ENCODE data around the gene ELMO1.
"Not testable (repeated sequence)": the region's sequence is repeated elsewhere in the genome, so short reads cannot be mapped to it uniquely, and the experiment has no call there.

Gene ELMO1

DNA sequence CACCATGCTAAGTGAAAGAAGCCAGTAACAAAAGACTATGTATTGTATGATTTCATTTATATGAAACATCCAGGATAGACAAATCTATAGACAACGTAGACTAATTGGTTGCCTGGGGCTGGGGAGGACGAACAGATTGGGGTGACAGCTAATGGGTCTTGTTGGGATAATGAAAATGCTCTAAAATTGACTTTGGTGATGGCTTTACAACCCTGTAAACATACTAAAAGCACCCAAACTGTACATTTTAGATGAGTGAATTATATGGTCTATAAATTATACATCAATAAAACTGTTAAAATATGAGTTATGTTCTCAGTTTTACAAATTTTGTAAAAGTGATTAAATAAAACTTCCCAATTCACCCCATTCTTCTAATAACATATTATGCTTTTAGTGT is 261.5 kb downstream of the ELMO1 start:
- no peak for DNase-seq (ENCODE audit: low read depth in 2 of 2)

GRCh38 chr7:37186753-37187152 is 261.9 kb downstream of the ELMO1 start:
- no peak for DNase-seq (ENCODE audit: low read depth in 2 of 2)

DNA sequence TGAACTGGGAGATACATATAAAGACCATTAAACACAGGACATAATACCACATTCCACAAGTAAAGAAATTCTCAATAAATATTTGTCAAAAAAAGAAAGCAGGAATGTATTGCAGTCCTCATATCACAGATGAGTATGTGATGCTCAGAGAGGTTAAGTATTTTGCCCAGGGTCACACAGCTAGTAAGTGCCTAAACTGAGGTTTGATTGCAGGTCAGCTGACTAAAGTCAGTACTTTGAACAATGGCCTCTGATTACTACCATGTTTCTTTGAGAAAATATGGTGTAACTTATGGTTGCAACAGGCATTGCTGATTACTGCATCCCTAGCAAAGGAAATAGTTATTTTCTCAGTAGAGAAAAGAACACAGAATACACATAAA is 267.1 kb downstream of the ELMO1 start:
- DNase-seq (ENCODE audit: low read depth in 2 of 2), result no peak

DNA sequence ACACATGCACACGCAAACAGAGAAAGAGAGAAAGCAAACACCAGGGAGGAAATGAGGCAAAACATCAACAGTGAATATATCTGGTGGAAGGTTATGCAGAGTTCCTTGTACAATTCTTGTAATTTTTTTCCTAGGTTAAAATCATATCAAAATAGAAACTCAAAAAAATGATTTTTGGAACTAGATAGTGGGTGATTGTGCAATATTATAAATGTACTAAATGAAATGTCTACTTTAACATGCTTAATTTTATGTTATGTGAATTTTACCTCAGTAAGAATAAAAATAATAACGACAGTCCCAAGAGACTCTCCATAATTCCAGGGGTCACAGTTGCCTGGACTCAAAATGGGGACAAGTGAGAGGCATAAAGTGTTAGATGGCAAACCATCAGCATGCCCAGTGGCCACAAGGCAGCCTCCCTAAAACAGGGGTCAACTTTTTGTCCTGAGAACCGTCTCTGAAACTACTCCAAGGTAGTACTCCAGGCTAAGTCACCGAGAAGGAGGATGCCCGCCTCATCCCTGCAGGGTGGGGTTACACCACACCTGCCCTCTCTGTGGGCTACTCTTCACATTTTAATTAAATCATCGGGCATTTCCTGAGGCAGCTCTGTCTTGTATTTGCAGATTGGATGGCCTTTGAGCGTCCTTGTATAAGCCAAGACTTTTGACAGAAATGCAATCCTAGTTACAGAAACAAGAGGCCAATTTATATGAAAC is 267.7 kb downstream of the ELMO1 start:
- DNase-seq (ENCODE audit: low read depth in 2 of 2), result no peak

DNA sequence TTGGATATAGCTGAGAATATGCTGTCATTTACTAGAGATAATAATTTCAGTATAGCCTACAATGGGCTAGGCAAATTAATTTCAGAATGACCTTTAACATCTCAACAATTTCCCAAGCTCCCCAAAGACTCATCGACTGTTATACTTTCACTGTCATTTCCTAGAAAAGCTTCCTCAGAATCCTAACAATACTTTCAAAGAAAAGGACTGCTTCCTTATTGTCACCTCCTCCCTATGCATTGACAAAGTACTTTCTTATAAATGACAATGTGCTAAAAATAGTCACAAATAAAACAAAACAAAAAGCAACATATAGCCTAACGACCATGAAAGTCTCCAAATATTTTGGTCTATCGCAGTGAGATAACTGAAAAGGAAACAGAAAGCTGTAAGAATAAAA is 272.6 kb downstream of the ELMO1 start:
- DNase-seq (ENCODE audit: low read depth in 2 of 2), result no peak

DNA sequence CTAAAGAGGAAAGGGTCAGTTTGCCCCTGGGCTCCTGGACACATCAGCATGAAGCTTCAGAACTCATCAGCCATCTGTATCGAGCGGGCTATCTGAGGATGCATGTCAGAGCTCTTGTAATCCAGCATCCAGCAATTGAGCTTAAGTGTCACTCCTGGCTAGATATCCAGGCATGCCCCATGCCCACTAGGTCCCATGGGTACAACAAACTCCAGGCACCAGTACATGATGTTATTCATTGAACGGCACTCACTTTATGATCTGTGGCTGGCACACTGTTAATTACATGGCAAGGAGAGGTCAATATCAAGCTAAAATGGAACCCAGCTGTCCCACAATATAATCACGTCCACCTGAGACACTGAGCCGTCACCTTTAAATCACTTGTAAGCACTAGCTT is 274.2 kb downstream of the ELMO1 start:
- no peak for DNase-seq (ENCODE audit: low read depth in 2 of 2)

DNA sequence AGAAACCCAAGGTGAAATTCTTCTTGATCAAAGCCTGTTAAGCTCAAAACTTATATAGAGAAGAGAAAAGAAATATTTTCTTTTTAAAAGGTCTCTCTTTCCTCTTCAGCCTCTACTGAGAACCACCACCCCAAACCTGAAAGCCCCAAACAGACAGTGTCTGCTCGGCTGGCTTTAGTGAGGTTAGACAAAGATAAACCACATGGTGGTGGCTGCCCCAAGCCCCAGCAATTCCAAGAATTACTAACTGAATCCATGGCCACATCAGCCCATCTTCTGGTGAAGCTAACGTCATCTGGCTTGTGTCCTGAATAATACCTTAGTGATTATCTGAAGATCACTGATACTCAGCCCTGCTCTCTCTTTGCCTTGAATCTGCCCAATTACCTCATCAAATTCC is 275.0 kb downstream of the ELMO1 start:
- no peak for DNase-seq (ENCODE audit: low read depth in 2 of 2)

DNA sequence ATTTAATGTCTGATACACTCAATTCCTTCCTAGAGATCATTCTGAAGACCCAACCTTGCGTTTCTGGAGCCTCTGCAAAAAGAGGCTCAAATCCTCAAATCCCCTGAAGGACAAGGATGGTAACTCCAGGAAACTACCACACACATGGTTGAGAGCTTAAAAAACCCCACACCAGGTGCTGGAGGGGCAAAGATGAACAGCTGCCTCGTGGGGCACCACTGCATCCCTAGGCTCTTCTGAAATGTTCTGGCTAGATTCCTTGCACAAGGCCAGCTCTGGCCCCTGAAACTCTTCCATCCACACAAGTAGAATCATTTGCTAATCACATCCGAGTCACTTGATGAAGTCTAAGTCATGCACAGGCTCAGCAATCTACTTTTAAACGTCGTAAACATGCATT is 286.6 kb downstream of the ELMO1 start:
- DNase-seq (ENCODE audit: low read depth in 2 of 2), result no peak

- no peak for DNase-seq (ENCODE audit: low read depth in 2 of 2)
Observed at GRCh38 chr7:37160656-37161055, 288.0 kb downstream of the ELMO1 start.

DNA sequence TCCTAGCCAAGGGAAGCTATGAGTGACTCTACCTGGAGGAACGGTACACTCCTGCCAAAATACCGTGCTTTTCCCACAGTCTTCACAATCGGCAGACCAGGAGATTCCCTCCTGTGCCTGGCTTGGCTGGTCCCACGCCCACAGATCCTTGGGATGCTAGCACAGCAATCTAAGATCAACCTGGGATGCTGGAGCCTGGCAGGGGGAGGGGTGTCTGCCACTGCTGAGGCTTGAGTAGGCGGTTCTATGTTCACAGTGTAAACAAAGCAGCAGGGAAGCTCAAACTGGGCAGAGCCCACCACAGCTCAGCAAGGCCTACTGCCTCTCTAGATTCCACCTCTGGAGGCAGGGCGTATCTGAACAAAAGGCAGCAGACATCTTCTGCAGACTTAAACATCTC is 295.3 kb downstream of the ELMO1 start:
- no peak for DNase-seq (ENCODE audit: low read depth in 2 of 2)

DNA sequence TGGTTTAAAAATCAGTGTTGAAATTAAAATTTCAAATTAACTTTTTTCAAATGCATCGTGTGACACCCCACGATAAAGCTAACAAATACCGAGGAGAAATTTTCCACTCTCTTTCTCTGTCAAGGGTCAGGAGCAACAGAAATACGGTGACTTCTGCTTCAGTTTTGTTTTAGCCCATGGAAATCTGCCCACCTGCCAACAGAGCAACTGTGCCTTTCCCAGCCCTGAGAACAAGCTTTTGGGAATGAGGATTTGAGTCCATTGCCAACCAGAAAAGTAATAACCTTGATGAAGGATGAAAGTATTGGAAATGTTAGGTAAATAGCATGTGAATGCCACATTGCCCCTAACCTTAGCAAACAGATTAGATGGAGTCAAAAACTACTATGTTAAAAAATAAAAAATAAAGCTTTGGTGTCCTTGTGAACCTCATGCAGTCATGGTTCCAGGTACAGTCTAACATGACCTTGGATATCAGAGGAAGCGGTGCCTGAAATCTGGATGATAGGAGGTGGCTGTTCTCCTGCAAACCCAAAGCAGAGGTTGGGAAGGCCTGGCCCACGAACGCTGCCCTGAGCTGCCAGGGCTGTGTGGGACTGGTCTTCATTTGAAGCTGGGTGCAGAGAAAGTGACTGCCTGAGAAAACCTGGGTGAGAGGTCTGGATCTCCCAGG is 296.8 kb downstream of the ELMO1 start:
- no peak for DNase-seq (ENCODE audit: low read depth in 2 of 2)

GRCh38 chr7:37150856-37151255 is 297.8 kb downstream of the ELMO1 start:
- no peak for DNase-seq (ENCODE audit: low read depth in 2 of 2)

DNA sequence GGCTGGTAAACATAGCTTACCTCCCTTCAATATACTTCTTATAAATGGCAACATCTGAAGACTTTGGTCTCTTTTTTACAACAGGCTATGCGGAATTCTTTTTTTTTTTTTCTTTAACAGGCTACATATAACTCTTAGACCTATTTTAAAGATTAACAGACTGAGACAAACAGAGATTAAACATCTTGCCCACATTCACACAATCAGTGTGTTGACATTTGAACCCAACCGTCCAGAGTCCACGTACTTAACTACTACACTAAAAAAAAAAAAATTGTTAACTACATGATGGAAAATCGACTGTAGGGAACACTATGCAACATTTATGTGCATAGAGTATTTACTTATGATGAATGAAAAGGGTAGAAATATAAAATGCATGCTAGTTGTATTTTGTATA is 298.5 kb downstream of the ELMO1 start:
- DNase-seq (ENCODE audit: low read depth in 2 of 2), result no peak

DNA sequence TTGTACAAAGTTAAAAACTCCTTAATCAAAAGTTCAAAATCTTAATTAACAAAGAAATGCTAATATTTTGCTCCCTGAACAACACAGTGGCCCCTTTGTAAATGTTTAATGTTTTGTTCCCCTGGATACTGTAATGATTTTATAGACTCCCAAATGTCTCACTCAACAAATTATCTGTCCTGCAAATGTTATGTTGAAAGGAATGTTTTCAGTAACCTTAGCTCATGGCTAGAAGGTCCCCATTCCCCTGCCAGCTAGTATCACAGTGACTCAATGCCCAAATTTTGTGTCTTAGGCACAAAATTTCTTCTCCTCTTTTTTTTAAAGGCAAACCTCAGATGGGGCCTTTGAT is 298.9 kb downstream of the ELMO1 start:
- DNase-seq (ENCODE audit: low read depth in 2 of 2), result no peak

DNA sequence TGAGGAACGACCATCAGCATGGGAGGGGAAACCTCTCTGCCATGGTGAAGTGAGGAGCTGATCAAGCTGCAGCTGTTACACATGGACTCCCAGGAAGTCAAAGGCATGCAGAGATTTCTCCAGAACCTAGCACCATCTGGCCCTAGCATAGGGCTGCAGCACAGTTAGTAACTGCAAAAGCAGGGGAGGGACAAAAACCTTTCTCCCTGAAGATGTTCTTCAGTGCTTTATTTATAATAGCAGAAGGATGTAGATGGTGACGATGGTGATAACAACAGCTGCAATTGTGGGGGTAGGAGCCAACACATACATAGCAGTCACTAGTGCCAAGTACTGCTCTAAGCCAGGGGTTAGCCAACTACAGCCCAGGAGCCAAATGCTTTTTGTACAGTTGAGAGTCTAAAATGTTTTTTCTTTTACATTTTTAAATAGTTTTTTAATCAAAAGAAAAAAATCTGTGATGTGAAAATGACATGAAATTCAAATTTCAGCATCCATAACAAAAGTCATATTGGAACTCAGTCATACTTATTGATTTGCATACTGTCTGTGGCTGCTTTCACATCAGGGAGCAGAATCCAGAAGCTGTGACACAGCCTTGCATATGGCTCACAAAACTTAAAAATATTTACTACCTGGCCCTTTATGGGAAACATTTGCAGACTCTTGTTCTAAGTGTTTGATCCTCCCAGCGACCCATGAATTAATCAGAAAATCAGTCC is 299.5 kb downstream of the ELMO1 start:
- no peak for DNase-seq (ENCODE audit: low read depth in 2 of 2)

DNA sequence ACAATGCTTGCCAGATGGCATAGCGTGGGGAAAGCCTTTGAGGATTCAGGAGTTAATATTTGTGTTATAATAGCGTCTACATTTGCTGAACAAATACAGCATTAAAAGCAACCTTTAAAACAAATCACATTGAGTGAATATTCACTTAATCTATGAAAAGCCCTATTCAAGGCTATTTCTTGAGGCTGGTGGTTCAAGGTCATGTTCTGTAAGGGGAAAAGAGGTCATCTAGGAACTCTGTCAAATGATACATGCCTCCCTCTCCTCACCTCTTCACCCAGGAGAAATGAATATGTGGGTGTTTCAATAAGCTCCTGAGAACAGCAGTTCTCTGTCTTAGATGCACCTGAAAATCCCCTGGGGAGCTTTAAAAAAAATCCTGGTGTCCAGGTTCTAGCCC is 303.0 kb downstream of the ELMO1 start:
- no peak for DNase-seq (ENCODE audit: low read depth in 2 of 2)

DNA sequence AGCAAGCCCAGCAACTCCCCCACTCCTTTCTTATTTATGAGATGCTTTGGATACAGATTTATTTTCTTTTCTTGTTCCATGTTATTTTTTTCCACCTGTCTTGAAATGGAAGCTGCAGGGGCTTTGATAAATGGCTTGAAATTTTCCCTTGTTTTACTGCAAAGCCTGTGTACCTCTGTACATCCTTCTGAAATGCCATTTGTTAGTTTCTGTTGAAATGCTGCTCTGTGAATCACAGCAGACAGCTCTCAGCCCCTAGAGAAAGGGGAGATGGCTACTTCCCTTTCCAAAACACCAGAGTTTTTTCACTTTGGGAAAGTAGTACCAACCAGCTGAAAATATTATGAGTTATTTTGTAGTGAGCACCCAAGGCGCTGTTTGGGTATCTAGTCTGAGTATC is 304.2 kb downstream of the ELMO1 start:
- no peak for DNase-seq (ENCODE audit: low read depth in 2 of 2)

DNA sequence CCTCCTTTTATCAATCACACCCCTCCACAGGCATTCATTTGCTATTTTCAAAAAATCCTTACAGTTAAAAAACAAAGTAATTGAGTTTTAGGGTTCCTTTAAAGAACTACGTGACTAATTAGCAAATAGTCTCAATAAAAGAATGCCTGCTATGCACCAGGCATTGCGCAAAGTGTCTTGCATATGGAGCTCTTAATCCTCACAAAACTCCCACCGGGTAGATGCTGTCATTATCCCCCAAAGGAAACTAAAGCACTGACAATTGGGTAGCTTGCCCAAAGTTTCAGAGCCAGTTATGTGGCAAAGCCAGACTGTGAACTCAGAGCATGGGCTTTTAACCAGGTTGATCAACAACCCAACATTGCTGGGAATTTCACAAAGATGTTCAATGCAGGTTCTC is 305.7 kb downstream of the ELMO1 start:
- no peak for DNase-seq (ENCODE audit: low read depth in 2 of 2)

DNA sequence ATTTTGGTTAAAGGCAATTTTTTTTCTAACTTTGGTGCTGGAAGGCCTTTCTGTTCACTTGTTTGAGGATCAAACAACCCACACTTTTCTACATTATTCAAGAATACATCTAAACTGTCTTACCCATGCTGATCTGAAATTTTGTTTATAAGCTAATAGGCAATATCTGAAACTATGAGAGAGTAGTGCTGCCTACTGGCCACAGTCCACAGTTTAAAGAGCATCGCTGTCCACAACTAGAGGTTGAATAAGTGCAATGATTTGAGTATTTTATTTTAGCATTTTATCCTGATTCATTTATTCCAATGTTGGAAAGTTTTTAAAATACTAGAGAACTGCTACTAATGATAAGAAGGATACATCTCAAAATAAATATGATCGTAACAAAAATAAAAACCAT is 306.9 kb downstream of the ELMO1 start:
- DNase-seq (ENCODE audit: low read depth in 2 of 2), result no peak

- not testable (repeated sequence) for DNase-seq (ENCODE audit: low read depth in 2 of 2)
Observed at GRCh38 chr7:37133902-37134301, 314.8 kb downstream of the ELMO1 start.

- DNase-seq (ENCODE audit: low read depth in 2 of 2), result no peak
Observed at GRCh38 chr7:37131855-37132254, 316.8 kb downstream of the ELMO1 start.

DNA sequence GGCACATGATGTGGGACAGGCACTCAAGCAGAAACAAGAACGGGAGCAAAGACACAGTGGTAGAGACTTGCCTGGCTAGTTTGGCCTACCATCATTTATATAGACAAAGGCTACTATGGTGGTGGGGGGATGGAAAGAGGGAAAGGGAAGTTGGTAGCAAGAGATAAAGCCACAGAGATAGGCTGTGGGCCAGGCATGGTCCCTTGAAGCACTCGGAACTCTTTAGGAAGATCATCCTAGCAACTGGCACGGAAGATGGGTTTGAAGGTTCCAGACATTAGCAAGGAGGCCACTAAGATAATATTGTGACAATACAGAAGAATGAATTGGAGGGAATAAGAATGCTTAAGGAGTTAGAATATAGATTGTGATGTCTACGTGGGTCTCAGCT is 319.6 kb downstream of the ELMO1 start:
- no peak for DNase-seq (ENCODE audit: low read depth in 2 of 2)

DNA sequence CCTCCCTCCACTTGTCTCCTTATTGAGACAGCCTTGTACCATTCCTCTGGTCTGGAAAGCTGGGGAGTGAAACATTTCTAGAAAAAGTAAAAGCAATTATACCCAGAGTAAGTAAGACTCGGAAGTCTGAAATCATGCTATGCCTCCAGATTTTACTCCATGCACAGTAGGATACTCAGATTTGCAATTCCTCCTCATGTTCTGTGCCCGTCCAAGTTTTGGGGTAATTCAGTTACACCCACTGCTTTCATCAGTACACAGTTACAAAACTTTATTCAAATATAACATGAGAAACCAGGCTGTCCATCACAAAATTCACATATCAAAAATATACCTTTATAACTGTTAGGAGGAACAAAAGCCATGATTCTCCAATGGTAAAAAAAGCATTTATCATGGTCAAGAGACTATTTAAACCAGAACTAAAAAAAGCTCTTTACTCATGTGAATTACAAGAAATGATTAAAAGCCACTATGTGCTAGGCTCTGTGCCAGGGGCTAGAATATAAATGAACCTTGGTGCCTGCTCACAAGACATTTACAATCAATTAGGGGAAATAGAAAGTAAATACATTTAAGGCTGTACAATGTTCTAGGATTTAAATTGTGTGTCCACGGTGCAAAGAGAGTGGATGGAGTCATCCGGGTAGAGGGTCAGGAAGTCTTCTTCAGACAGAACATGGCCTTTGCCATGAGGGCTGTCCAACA is 320.2 kb downstream of the ELMO1 start:
- DNase-seq (ENCODE audit: low read depth in 2 of 2), result no peak
